A549 (cell line): Measurements from ENCODE around the gene MSL2. TPM values are rescaled to one million over a fixed set of nuclear protein-coding genes. Genes with fewer than 3 reads are reported as not detected.

ENCODE experiments used
- ATAC-seq, 2 experiments: fragments of 200-7000 bp in 1 of 2; fragments of >200 bp in 1 of 2; cut with Nextera tagmentation in 1 of 2; cut with Tn5 transposase in 1 of 2; 3 replicates each; pipeline versions ENCODE4 v1.8.0 to v1.9.1; 2018 to 2020; ENCODE audit warnings: mild to moderate bottlenecking in 1 of 2, moderate library complexity in 1 of 2
- CTCF ChIA-PET: fragments of 300-600 bp; sonication (Branson Sonifier 250); formaldehyde crosslinking; extraction: SDS; loops from one replicate; lab custom pipeline; 2021; ENCODE audit warnings: antibody characterized with exemption, inconsistent platforms; lab: Yijun Ruan, JAX
- POLR2A ChIA-PET: fragments of 350-600 bp; formaldehyde crosslinking; extraction: SDS; loops from one replicate; lab custom pipeline; 2021; ENCODE audit warnings: antibody characterized with exemption, inconsistent platforms; lab: Yijun Ruan, JAX
- DNase-seq, 2 experiments: peaks; one replicate each; pipeline versions ENCODE4 v3.0.0 to v3.0.0-alpha.2; 2011 to 2016; ENCODE audit warnings: low read depth in 1 of 2, low spot score in 1 of 2
- FAIRE-seq: peaks from 2 replicates; lab custom pipeline; 2011; peaks lifted over from hg19 to GRCh38; lab: Jason Lieb, UNC
- H3K27ac ChIP-seq, 2 experiments: fragments of >200 bp; sonication (Bioruptor Twin); formaldehyde crosslinking; 3 replicates each; pipeline ENCODE4 v1.5.1; 2016 to 2017
- H3K4me1 ChIP-seq: fragments of >200 bp; sonication (Bioruptor Twin); formaldehyde crosslinking; 3 replicates; pipeline ENCODE4 v1.6.1; 2016
- H3K4me2 ChIP-seq: fragments of >200 bp; sonication (Bioruptor Twin); formaldehyde crosslinking; 3 replicates; pipeline ENCODE4 v1.6.1; 2016
- H3K4me3 ChIP-seq: fragments of >200 bp; sonication (Bioruptor Twin); formaldehyde crosslinking; 3 replicates; pipeline ENCODE4 v1.5.1; 2016
- H3K9me3 ChIP-seq: fragments of >200 bp; sonication (Bioruptor Twin); formaldehyde crosslinking; 3 replicates; pipeline ENCODE4 v1.6.1; 2016
- BHLHE40 ChIP-seq: IDR thresholded peaks from 2 replicates; pipeline ENCODE4 v1.6.1; 2012; ENCODE audit warnings: low read depth, low read length, inconsistent platforms
- CBX2 ChIP-seq: fragments of 200-600 bp; sonication (generic); IDR thresholded peaks from 2 replicates; pipeline ENCODE4 v1.6.1; 2016; ENCODE audit warnings: low read depth, mild to moderate bottlenecking, borderline replicate concordance
- CEBPB ChIP-seq, 2 experiments: fragments of >200 bp in 1 of 2; sonication (Bioruptor Twin) in 1 of 2; formaldehyde crosslinking in 1 of 2; IDR thresholded peaks; 2 replicates each; pipeline ENCODE4 v1.6.1; 2012 to 2016
- CHD2 ChIP-seq: fragments of 150-350 bp; IDR thresholded peaks from 2 replicates; pipeline ENCODE4 v1.6.1; 2014; ENCODE audit warnings: low read length; ENCODE audit not compliant: partially characterized antibody
- EHF ChIP-seq: fragments of 250-450 bp; sonication (Bioruptor Pico); IDR thresholded peaks from 2 replicates; pipeline ENCODE4 v1.5.0; 2020; ENCODE audit warnings: mild to moderate bottlenecking
- EHMT2 ChIP-seq: fragments of 200-600 bp; sonication (generic); IDR thresholded peaks from 2 replicates; pipeline ENCODE4 v1.6.1; 2016; ENCODE audit warnings: antibody characterized with exemption, low read depth, mild to moderate bottlenecking, moderate library complexity
- EP300 ChIP-seq, 2 experiments: fragments of >200 bp; sonication (Bioruptor Twin); formaldehyde crosslinking; IDR thresholded peaks; 2 replicates in 1 of 2; 3 replicates in 1 of 2; pipeline ENCODE4 v1.6.1; 2016 to 2017
- FOSB ChIP-seq: fragments of 250-450 bp; sonication (Bioruptor Pico); IDR thresholded peaks from 2 replicates; pipeline ENCODE4 v1.5.0; 2020; ENCODE audit warnings: mild to moderate bottlenecking, moderate library complexity
- FOSL2 ChIP-seq, 2 experiments: fragments of 450-650 bp in 1 of 2; fragments of >200 bp in 1 of 2; sonication (Bioruptor Twin) in 1 of 2; formaldehyde crosslinking; IDR thresholded peaks; 2 replicates each; pipeline versions ENCODE4 v1.5.0 to v1.6.1; 2016 to 2020; ENCODE audit warnings: mild to moderate bottlenecking in 1 of 2, moderate library complexity in 1 of 2
- HEYL ChIP-seq: fragments of 250-450 bp; sonication (Bioruptor Pico); IDR thresholded peaks from 2 replicates; pipeline ENCODE4 v1.8.0; 2021; ENCODE audit warnings: mild to moderate bottlenecking, moderate library complexity
- HOXB5 ChIP-seq: fragments of 250-450 bp; sonication (Bioruptor Pico); IDR thresholded peaks from 2 replicates; pipeline ENCODE4 v1.5.0; 2020; ENCODE audit warnings: mild to moderate bottlenecking, moderate library complexity
- KDM1A ChIP-seq: fragments of 200-600 bp; sonication (generic); IDR thresholded peaks from 2 replicates; pipeline ENCODE4 v1.6.1; 2016; ENCODE audit warnings: low read depth, mild to moderate bottlenecking
- MYC ChIP-seq: IDR thresholded peaks from 2 replicates; pipeline ENCODE4 v1.6.1; 2012; ENCODE audit warnings: mild to moderate bottlenecking, inconsistent platforms, low read length, improper control_type of control experiment, borderline replicate concordance
- NFE2L2 ChIP-seq: fragments of 150-350 bp; conservative IDR thresholded peaks from 2 replicates; pipeline ENCODE4 v1.6.1; 2014; ENCODE audit warnings: low read length
- PHF8 ChIP-seq: fragments of 200-600 bp; sonication (generic); IDR thresholded peaks from 2 replicates; pipeline ENCODE4 v1.6.1; 2016; ENCODE audit warnings: low read depth, mild to moderate bottlenecking, antibody characterized with exemption, moderate library complexity, borderline replicate concordance
- POLR2A ChIP-seq: IDR thresholded peaks from 2 replicates; pipeline ENCODE4 v1.6.1; 2012; ENCODE audit warnings: mild to moderate bottlenecking, low read length
- POLR2AphosphoS2 ChIP-seq: conservative IDR thresholded peaks from 2 replicates; pipeline ENCODE4 v1.6.1; 2012; ENCODE audit warnings: low read length, improper control_type of control experiment, inconsistent platforms
- RFX5 ChIP-seq: fragments of 450-650 bp; IDR thresholded peaks from 2 replicates; pipeline ENCODE4 v1.7.1; 2014; ENCODE audit warnings: antibody characterized with exemption, mild to moderate bottlenecking, moderate library complexity
- RNF2 ChIP-seq: fragments of 200-600 bp; sonication (generic); IDR thresholded peaks from 2 replicates; pipeline ENCODE4 v1.6.1; 2016; ENCODE audit warnings: low read depth, mild to moderate bottlenecking, antibody characterized with exemption, moderate library complexity, borderline replicate concordance
- SMC3 ChIP-seq: fragments of >200 bp; sonication (Bioruptor Twin); formaldehyde crosslinking; IDR thresholded peaks from 3 replicates; pipeline ENCODE4 v1.6.1; 2018; ENCODE audit warnings: inconsistent platforms
- TP53 ChIP-seq: fragments of 250-450 bp; sonication (Bioruptor Pico); IDR thresholded peaks from 2 replicates; pipeline ENCODE4 v1.5.0; 2021; ENCODE audit warnings: mild to moderate bottlenecking, moderate library complexity
- ZFP36 ChIP-seq: fragments of 450-650 bp; IDR thresholded peaks from 2 replicates; pipeline ENCODE4 v1.6.1; 2014; ENCODE audit warnings: borderline replicate concordance; ENCODE audit not compliant: partially characterized antibody
- WGBS: methylation state at CpG from one replicate; pipeline ENCODE4 v1.1.6; 2017; ENCODE audit errors: missing lambda C conversion rate; 5-methylcytosine and 5-hydroxymethylcytosine counted together
- polyA plus RNA-seq, 4 experiments: library from polyadenylated mRNA; depleted of rRNA in 3 of 4; stranded (reverse); fragments of >200 nt; fragmentation: RNase III in 1 of 4; extraction: RNeasy Plus Mini Kit Qiagen cat#74134 plus additional on column Dnase treatment in 1 of 4; gene quantifications; 2 replicates in 3 of 4; 3 replicates in 1 of 4; pipeline ENCODE4 v1.2.3, GENCODE V29; 2011 to 2017
- TF ChIP-seq, protein P1 (sequence below): IDR thresholded peaks from 2 replicates; pipeline ENCODE4 v1.6.1; 2012
- TF ChIP-seq, protein P2 (sequence below): fragments of >200 bp; sonication (Bioruptor Twin); formaldehyde crosslinking; IDR thresholded peaks from 3 replicates; pipeline ENCODE4 v1.5.1; 2016
- TF ChIP-seq, protein P3 (sequence below): IDR thresholded peaks from 2 replicates; pipeline ENCODE4 v1.6.1; 2012
- TF ChIP-seq, protein P4 (sequence below): fragments of >200 bp; sonication (Bioruptor Twin); formaldehyde crosslinking; IDR thresholded peaks from 3 replicates; pipeline ENCODE4 v1.6.1; 2016
- TF ChIP-seq, protein P5 (sequence below): IDR thresholded peaks from 2 replicates; pipeline ENCODE4 v1.6.1; 2012; ENCODE audit warnings: low read depth, borderline replicate concordance

MSL2 gene
- polyA plus RNA-seq, 2 of the 4 experiments (the other 2 are of a cell fraction): 8.4 to 10.1 TPM

DNA sequence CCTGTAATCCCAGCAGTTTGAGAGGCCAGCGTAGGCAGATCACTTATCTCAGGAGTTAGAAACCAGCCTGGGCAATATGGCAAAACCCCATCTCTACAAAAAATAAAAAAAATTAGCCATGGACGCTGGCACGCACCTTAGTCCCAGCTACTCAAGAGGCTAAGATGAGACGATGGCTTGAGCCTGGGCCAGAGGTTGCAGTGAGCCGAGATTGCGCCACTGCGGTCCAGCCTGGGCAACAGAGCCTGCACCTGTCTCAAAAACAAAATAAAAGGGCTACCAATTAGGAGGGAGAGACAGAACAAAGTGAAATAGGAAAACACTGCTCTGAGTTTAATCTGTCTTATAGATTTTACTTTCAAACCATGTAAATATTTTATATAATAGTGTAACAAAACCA, 33.8 kb downstream of the MSL2 start:
- H3K4me3 ChIP-seq: no peak overlapping the region
- DNase-seq (no peak), ATAC-seq (no peak), FAIRE-seq (no peak)
- H3K4me2 ChIP-seq: no peak overlapping the region
- TF ChIP-seq, protein P1, sequence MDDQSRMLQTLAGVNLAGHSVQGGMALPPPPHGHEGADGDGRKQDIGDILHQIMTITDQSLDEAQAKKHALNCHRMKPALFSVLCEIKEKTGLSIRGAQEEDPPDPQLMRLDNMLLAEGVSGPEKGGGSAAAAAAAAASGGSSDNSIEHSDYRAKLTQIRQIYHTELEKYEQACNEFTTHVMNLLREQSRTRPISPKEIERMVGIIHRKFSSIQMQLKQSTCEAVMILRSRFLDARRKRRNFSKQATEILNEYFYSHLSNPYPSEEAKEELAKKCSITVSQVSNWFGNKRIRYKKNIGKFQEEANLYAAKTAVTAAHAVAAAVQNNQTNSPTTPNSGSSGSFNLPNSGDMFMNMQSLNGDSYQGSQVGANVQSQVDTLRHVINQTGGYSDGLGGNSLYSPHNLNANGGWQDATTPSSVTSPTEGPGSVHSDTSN: no peak
- no peak for TF ChIP-seq CEBPB (IDR thresholded peaks at IDR 0.05)
- TF ChIP-seq ZFP36: no peak
- TF ChIP-seq NFE2L2: no peak
- TF ChIP-seq CHD2: no peak
- TF ChIP-seq FOSL2 (IDR thresholded peaks at IDR 0.05): no peak
- TF ChIP-seq FOSL2 (CRISPR knock-in tag; IDR thresholded peaks at IDR 0.05): no peak
- TF ChIP-seq RNF2: no peak
- TF ChIP-seq EHF: no peak
- TF ChIP-seq HOXB5 (CRISPR knock-in tag): no peak
- TF ChIP-seq TP53 (CRISPR knock-in tag): no peak
- TF ChIP-seq SMC3: no peak
- TF ChIP-seq KDM1A: no peak
- TF ChIP-seq BHLHE40: no peak
- no peak for TF ChIP-seq EHMT2
- TF ChIP-seq, protein P2, sequence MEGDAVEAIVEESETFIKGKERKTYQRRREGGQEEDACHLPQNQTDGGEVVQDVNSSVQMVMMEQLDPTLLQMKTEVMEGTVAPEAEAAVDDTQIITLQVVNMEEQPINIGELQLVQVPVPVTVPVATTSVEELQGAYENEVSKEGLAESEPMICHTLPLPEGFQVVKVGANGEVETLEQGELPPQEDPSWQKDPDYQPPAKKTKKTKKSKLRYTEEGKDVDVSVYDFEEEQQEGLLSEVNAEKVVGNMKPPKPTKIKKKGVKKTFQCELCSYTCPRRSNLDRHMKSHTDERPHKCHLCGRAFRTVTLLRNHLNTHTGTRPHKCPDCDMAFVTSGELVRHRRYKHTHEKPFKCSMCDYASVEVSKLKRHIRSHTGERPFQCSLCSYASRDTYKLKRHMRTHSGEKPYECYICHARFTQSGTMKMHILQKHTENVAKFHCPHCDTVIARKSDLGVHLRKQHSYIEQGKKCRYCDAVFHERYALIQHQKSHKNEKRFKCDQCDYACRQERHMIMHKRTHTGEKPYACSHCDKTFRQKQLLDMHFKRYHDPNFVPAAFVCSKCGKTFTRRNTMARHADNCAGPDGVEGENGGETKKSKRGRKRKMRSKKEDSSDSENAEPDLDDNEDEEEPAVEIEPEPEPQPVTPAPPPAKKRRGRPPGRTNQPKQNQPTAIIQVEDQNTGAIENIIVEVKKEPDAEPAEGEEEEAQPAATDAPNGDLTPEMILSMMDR: no peak
- TF ChIP-seq, protein P3, sequence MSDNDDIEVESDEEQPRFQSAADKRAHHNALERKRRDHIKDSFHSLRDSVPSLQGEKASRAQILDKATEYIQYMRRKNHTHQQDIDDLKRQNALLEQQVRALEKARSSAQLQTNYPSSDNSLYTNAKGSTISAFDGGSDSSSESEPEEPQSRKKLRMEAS: no peak
- TF ChIP-seq FOSB (CRISPR knock-in tag): no peak
- no peak for TF ChIP-seq MYC
- ChIA-PET POLR2A (interaction anchor here (0.6 kb wide), 1 partner anchor 10 kb away, joined by 3 read pairs; no protein-coding TSS in a partner anchor), CTCF (no interaction called here)
- H3K9me3 ChIP-seq: no peaks in the 10 kb centered on the region
- no peak overlapping the region for H3K27ac ChIP-seq
- WGBS: 93% methylated on average over 7 of the region's 7 CpGs
- H3K4me1 ChIP-seq: peaks cover 17% of the 10 kb centered on the region

DNA sequence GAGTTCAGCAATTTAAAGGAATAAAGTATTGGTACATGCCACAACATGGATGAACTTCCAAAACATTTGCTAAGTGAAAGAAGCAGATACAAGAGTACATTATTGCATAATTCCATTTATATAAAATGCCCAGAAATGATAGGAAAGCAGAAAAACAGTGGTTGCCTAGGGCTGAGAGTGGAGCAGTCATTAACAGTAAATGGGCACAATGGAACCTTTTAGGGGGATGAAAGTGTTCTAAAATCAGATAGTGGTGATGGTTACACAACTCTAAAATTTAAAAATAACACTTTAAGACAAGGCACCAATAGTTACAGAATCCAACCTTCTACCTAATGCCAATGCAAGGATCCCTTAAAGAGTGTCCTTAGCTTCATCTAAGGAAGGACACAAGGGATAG, 34.6 kb downstream of the MSL2 start:
- Histone ChIP-seq H3K27ac (no peak overlapping the region), H3K4me1 (peaks cover 11% of the 10 kb centered on the region), H3K4me2 (no peak overlapping the region), H3K9me3 (no peaks in the 10 kb centered on the region), H3K4me3 (no peak overlapping the region)
- ATAC-seq (no peak), DNase-seq (no peak), FAIRE-seq (no peak)
- CTCF ChIA-PET: interaction anchor here (0.6 kb wide), 1 partner anchor 27 kb away, joined by 3 read pairs; no protein-coding TSS in a partner anchor
- POLR2A ChIA-PET: no interaction called here
- no peak for TF ChIP-seq HEYL (CRISPR knock-in tag)
- TF ChIP-seq POLR2A: no peak
- TF ChIP-seq RFX5: no peak
- TF ChIP-seq NFE2L2: no peak
- TF ChIP-seq POLR2AphosphoS2: no peak
- no peak for TF ChIP-seq SMC3
- TF ChIP-seq, protein P2: no peak
- TF ChIP-seq EP300 (IDR thresholded peaks at IDR 0.05): no peak
- TF ChIP-seq PHF8: no peak
- TF ChIP-seq, protein P4, sequence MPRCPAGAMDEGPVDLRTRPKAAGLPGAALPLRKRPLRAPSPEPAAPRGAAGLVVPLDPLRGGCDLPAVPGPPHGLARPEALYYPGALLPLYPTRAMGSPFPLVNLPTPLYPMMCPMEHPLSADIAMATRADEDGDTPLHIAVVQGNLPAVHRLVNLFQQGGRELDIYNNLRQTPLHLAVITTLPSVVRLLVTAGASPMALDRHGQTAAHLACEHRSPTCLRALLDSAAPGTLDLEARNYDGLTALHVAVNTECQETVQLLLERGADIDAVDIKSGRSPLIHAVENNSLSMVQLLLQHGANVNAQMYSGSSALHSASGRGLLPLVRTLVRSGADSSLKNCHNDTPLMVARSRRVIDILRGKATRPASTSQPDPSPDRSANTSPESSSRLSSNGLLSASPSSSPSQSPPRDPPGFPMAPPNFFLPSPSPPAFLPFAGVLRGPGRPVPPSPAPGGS: no peak
- TF ChIP-seq, protein P5, sequence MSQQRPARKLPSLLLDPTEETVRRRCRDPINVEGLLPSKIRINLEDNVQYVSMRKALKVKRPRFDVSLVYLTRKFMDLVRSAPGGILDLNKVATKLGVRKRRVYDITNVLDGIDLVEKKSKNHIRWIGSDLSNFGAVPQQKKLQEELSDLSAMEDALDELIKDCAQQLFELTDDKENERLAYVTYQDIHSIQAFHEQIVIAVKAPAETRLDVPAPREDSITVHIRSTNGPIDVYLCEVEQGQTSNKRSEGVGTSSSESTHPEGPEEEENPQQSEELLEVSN: no peak
- TF ChIP-seq FOSL2 (IDR thresholded peaks at IDR 0.05): no peak
- no peak for TF ChIP-seq FOSL2 (CRISPR knock-in tag; IDR thresholded peaks at IDR 0.05)
- no peak for TF ChIP-seq CBX2
- no peak for TF ChIP-seq TP53 (CRISPR knock-in tag)
